Measurements from ENCODE around the gene DHX36.

Gene DHX36

GRCh38 chr3:154361099-154361498, 36.8 kb upstream of the DHX36 start:
- Histone ChIP-seq H3K9me3 (ENCODE audit: insufficient read depth, low read depth, low read length) (peaks cover 8% of the 10 kb centered on the region; the same call in 1 of the 2 replicates), H3F3A (ENCODE audit: low read depth) (no peaks in the 10 kb centered on the region), H3K9ac (ENCODE audit: low read depth, low read length, poor library complexity, severe bottlenecking) (no peak overlapping the region), H3K27me3 (ENCODE audit: insufficient read depth, low read length, poor library complexity, severe bottlenecking) (no peaks in the 10 kb centered on the region), H3K36me3 (ENCODE audit: insufficient read depth, low read length) (no peaks in the 10 kb centered on the region), H3K4me3 (ENCODE audit: low read length, poor library complexity, severe bottlenecking) (no peak overlapping the region), H3K4me2 (ENCODE audit: low read depth, low read length, poor library complexity, severe bottlenecking) (no peak overlapping the region), H4K20me1 (ENCODE audit: insufficient read depth, low read length, poor library complexity, severe bottlenecking) (no peaks in the 10 kb centered on the region), H3K4me1 (ENCODE audit: insufficient read depth, low read length, poor library complexity, severe bottlenecking) (no peaks in the 10 kb centered on the region), H3K79me2 (ENCODE audit: insufficient read depth, low read length) (no peaks in the 10 kb centered on the region), H2AFZ (ENCODE audit: low read length) (no peak overlapping the region), H3K9me2 (replicated peaks; ENCODE audit: low read depth, low read length) (no peaks in the 10 kb centered on the region)
- no peak for TF ChIP-seq EZH2phosphoT487 (IDR thresholded peaks at IDR 0.05; ENCODE audit: borderline replicate concordance)
- no peak for TF ChIP-seq CTCF (conservative IDR thresholded peaks at IDR 0.05; ENCODE audit: low read length)

GRCh38 chr3:154356009-154356408, 31.7 kb upstream of the DHX36 start:
- no peak overlapping the region for H2AFZ ChIP-seq (ENCODE audit: low read length)
- H3K36me3 ChIP-seq (ENCODE audit: insufficient read depth, low read length): no peaks in the 10 kb centered on the region
- no peaks in the 10 kb centered on the region for H3K9me3 ChIP-seq (ENCODE audit: insufficient read depth, low read depth, low read length)
- no peaks in the 10 kb centered on the region for H4K20me1 ChIP-seq (ENCODE audit: insufficient read depth, low read length, poor library complexity, severe bottlenecking)
- H3K4me2 ChIP-seq (ENCODE audit: low read depth, low read length, poor library complexity, severe bottlenecking): no peak overlapping the region
- no peak overlapping the region for H3K4me3 ChIP-seq (ENCODE audit: low read length, poor library complexity, severe bottlenecking)
- TF ChIP-seq CTCF (conservative IDR thresholded peaks at IDR 0.05; ENCODE audit: low read length) (no peak), EZH2phosphoT487 (IDR thresholded peaks at IDR 0.05; ENCODE audit: borderline replicate concordance) (no peak)
- no peaks in the 10 kb centered on the region for H3K9me2 ChIP-seq (replicated peaks; ENCODE audit: low read depth, low read length)
- H3F3A ChIP-seq (ENCODE audit: low read depth): no peaks in the 10 kb centered on the region
- H3K27me3 ChIP-seq (ENCODE audit: insufficient read depth, low read length, poor library complexity, severe bottlenecking): no peaks in the 10 kb centered on the region
- H3K9ac ChIP-seq (ENCODE audit: low read depth, low read length, poor library complexity, severe bottlenecking): no peak overlapping the region
- H3K79me2 ChIP-seq (ENCODE audit: insufficient read depth, low read length): no peaks in the 10 kb centered on the region
- H3K4me1 ChIP-seq (ENCODE audit: insufficient read depth, low read length, poor library complexity, severe bottlenecking): no peaks in the 10 kb centered on the region

- H3F3A ChIP-seq (ENCODE audit: low read depth): no peaks in the 10 kb centered on the region
- no peak overlapping the region for H3K4me3 ChIP-seq (ENCODE audit: low read length, poor library complexity, severe bottlenecking)
- no peak overlapping the region for H3K9ac ChIP-seq (ENCODE audit: low read depth, low read length, poor library complexity, severe bottlenecking)
- H4K20me1 ChIP-seq (ENCODE audit: insufficient read depth, low read length, poor library complexity, severe bottlenecking): no peaks in the 10 kb centered on the region
- no peaks in the 10 kb centered on the region for H3K79me2 ChIP-seq (ENCODE audit: insufficient read depth, low read length)
- TF ChIP-seq EZH2phosphoT487 (IDR thresholded peaks at IDR 0.05; ENCODE audit: borderline replicate concordance): no peak
- no peak for TF ChIP-seq CTCF (conservative IDR thresholded peaks at IDR 0.05; ENCODE audit: low read length)
- H3K9me3 ChIP-seq (ENCODE audit: insufficient read depth, low read depth, low read length): no peaks in the 10 kb centered on the region
- H3K9me2 ChIP-seq (replicated peaks; ENCODE audit: low read depth, low read length): no peaks in the 10 kb centered on the region
- no peak overlapping the region for H3K4me2 ChIP-seq (ENCODE audit: low read depth, low read length, poor library complexity, severe bottlenecking)
- H3K27me3 ChIP-seq (ENCODE audit: insufficient read depth, low read length, poor library complexity, severe bottlenecking): no peaks in the 10 kb centered on the region
- no peaks in the 10 kb centered on the region for H3K4me1 ChIP-seq (ENCODE audit: insufficient read depth, low read length, poor library complexity, severe bottlenecking)
- no peaks in the 10 kb centered on the region for H3K36me3 ChIP-seq (ENCODE audit: insufficient read depth, low read length)
- no peak overlapping the region for H2AFZ ChIP-seq (ENCODE audit: low read length)
Observed at GRCh38 chr3:154349223-154349622, 24.9 kb upstream of the DHX36 start.
